IPS-11a (cell line): ENCODE measurements around the gene MTHFD2.
"Not testable (repeated sequence)": the region's sequence is repeated elsewhere in the genome, so short reads cannot be mapped to it uniquely, and the experiment has no call there.

Experiments
- H3K4me3 ChIP-seq: one replicate; pipeline ENCODE4 v1.5.1; 2013; ENCODE audit warnings: low read depth, low read length, control low read depth

The MTHFD2 gene

DNA sequence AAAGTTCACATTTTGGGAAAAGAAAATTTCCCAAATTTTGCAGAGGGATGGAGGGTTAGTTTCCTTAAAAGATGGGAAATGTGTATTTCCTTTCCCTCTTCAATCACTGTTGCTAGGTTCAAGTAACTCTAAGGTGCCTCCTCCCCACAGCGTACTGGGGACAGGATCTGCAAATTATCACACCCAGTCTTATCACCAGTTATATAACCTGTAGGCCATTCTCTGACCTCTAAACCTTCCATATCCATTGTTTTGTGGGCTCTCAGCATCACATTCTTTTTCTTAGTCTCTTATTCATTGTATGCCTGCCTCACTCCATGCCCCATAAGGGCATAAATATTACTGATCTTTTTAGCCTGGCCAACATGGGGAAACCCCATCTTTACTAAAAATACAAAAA, 3.6 kb upstream of the MTHFD2 start:
- H3K4me3 ChIP-seq, result no peak overlapping the region

GRCh38 chr2:74197049-74197448, 1.4 kb upstream of the MTHFD2 start:
- no peak overlapping the region for H3K4me3 ChIP-seq

DNA sequence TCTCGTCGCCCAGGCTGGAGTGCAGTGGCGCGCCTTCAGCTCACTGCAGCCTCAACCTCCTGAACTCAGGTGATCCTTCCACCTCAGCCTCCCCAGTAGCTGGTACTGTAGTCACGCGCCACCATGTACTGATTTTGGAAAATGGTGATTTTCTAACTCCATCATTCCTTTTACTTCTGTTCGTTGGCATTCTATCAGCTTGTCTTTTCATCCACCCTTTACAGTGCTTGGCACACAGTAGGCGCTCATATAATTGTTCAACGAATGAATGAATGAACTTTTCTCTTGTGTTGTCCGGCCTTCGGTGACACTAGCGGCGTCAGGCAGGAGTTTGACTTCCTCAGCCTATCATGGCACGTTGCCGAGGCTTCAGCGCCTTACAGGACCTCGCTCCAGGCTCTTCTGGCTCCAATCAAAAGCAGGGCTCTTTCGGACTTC, 373 bp upstream of the MTHFD2 start:
- H3K4me3 ChIP-seq, result peak overlapping the region; percentile 95

DNA sequence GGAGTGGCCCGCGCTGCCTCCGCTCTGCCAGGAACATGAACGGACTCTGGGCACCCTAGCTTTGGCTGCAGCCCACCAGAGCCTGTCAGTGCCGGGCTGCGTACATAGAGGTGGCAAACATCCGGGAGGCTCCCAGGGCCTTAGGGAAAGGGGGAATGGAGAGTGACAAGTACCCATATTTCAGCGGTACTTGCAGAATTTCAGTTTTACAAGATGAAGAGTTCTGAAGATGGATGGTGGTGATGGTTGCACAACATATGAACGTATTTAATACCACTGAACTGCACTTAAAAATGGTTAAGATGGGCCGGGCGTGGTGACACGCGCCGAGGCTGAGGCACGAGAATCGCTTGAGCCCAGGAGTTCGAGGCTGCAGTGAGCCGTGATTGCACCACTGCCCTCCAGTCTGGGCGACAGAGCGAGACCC, 873 bp downstream of the MTHFD2 start:
- H3K4me3 ChIP-seq, result peak overlapping the region; percentile 95

- H3K4me3 ChIP-seq, result peak overlapping the region; percentile 95
Measured at GRCh38 chr2:74199871-74200305, 1.5 kb downstream of the MTHFD2 start.

GRCh38 chr2:74201196-74201595, 2.8 kb downstream of the MTHFD2 start:
- H3K4me3 ChIP-seq, result peak overlapping the region; percentile 2

GRCh38 chr2:74201596-74201995, 3.2 kb downstream of the MTHFD2 start:
- H3K4me3 ChIP-seq, result peak overlapping the region; percentile 2

- H3K4me3 ChIP-seq, result no peak overlapping the region
Measured at GRCh38 chr2:74204436-74204835, 6.0 kb downstream of the MTHFD2 start.

DNA sequence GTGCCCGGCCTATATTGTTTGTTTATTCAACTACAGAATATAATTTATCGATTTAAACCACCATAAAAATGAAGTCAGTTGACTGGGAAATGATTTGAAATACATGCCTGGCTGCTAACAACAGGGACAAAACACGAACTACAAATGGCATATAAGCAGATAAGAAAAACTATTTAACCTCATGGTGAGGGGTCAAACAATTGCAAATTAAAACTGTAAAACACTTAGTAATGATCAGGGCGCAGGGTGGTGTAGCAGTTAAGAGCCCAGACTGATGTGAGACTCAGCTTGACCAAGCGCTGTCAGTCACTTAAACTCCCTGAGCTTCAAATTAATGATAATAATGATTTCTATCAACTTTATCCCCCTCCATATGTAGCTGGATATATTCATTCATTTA, 6.7 kb downstream of the MTHFD2 start:
- no peak overlapping the region for H3K4me3 ChIP-seq

DNA sequence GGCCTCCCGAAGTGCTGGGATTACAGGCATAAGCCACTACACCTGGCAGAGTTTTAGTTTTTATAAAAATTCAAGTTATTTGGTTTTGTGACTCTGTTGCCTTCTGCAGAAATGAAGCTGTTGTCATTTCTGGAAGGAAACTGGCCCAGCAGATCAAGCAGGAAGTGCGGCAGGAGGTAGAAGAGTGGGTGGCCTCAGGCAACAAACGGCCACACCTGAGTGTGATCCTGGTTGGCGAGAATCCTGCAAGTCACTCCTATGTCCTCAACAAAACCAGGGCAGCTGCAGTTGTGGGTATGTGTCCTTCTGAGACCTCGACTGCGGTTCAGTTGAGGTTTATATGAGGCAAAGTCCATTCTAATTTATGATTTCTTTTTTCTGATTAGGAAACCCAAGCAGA, 7.2 kb downstream of the MTHFD2 start:
- no peak overlapping the region for H3K4me3 ChIP-seq

DNA sequence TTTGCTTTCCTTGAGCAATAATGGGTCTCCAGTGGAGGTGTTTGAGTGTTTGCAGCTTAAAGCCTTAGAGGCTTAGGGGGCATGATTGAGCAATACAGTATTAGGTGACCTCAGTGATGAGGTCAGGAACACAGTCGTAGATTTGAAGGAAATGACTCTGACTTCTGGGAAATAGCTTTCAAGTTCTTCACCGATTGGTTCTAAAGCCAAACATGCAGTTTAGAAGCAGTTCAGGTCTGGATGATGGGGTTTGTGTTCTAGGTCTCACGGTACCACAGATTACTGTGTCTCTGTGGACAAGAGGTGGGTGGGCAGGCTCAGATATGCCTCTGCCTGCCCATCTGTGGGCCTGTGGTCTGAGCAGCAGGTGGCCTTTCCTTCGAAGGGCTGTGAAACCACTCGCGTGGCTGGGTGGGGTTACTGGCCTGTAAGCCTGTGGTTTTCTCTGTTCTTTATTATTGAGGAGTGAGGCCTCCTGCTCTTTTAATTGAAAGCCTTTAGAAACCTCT, 7.8 kb downstream of the MTHFD2 start:
- H3K4me3 ChIP-seq, result no peak overlapping the region

- H3K4me3 ChIP-seq, result no peak overlapping the region
Measured at GRCh38 chr2:74212702-74213410, 14.4 kb downstream of the MTHFD2 start.

DNA sequence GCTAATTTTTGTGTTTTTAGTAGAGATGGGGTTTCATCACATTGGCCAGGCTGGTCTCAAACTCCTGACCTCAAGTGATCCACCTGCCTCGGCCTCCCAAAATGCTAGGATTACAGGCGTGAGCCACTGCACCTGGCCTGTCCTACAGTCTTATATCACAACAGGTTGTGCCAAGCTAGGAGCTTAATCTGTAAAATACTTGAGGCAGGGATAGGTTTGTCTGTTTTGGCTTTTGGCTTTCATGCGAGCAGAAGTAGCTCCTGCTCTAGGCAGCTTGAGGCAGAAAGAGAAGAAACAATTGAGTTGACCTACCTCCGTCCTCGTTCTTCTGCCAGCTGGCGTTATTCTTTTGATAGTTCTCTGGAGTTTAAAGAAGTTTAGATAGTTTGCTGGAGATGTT, 17.4 kb downstream of the MTHFD2 start:
- H3K4me3 ChIP-seq, result not testable (repeated sequence)

GRCh38 chr2:74216642-74217041, 18.2 kb downstream of the MTHFD2 start:
- H3K4me3 ChIP-seq, result no peak overlapping the region

DNA sequence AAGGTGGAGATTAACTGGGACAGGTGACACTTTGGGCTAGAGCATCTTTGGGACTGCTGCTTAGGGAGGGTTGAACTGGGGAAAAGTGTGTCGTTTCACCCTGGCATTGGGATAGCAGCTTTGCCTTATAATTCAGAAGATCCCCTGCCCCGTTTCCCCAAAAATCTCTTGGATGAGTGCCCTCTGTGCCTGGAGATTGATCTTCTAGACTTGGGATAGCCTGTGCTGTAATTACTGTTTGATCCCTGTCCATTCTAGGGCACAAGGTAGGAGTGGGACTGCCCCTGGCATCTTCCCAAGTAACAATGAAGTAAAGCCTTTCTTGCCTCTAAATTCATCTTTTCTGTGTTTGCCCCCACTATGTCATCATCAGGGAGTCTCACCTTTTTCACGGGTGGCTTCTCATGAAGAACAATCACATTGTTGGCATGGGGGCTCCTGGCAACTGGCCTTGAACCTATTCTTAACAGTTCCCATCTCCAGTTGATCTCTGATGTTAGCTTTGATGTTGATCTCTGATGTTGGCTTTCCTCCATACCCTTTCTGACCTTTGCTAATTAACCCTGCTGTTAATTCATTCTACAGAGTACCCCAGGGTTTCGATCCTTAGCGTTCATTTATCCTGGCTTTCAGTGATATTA, 21.6 kb downstream of the MTHFD2 start:
- no peak overlapping the region for H3K4me3 ChIP-seq

DNA sequence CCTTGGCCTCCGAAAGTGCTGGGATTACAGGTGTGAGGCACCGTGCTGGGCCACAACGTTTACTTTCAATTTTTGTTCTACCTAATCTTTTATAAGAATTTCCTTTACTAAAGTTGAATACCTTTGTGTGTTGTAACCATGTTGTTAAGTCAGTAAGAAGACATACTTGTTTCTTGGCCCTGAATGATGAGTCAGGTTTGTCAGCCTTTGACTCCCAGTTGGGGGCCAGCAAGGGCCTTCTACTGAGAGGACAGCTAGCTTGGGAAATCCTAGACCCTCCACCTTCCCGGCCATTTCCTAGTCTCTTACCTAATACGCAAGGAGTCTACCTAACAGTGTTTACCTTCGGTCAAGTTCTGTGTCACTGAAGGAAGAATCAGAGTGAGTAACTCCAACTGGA, 22.7 kb downstream of the MTHFD2 start:
- no peak overlapping the region for H3K4me3 ChIP-seq

- no peak overlapping the region for H3K4me3 ChIP-seq
Measured at GRCh38 chr2:74221604-74222299, 23.3 kb downstream of the MTHFD2 start.

DNA sequence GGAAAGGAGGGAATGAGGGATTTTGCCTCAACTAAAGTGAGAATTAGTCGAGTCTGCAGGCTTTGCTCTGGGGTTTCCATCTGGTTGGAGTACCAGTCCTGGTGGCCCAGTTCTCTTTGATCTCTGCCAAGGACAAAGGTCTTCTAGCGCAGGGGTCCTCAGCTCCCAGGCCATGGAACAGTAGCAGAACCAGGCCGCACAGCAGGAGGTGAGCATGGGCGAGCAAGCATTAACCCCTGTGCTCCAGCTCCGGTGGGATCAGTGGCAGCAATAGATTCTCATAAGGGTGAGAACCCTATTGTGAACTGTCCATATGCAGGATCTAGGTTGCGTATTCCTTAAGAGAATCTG, 23.9 kb downstream of the MTHFD2 start:
- H3K4me3 ChIP-seq, result no peak overlapping the region

DNA sequence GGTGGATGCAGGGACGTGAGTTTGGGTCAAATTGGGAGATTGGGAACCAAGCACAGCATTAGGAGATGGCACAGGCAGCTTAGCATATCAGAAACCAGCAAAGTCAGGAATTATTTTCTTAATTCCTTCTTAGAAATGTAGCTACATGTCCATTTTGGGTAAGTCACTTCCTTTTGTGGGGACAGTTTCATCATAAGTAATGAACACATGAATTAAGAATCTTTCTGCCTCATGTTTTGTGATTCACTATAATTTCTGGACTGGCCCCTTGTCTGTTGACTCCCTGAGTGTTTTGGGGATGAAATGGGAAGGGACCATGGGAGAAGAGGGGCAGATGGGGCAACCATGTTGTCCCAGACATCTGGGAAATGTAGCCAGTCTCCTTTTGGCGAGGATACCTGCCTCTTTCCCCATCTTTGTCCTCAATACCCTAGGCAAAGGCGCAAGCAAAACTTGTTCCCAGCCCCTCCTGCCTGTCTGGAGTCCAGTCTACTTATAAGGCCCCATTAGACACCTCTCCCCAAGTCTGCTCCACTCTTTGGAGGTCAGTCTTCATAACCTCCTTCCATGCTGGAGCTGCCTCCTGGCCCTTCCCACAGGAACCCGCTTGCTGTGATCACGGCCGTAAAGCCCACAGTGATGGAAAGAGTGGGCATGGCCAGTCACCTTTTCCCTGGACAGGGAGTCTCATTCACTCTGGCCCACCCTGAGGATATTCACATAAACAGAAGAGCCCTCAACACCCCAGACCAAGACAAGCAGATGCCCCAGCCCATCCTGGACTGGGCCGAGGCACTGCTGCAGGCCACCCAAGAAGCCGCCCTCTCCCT, 25.7 kb downstream of the MTHFD2 start:
- H3K4me3 ChIP-seq, result no peak overlapping the region

- no peak overlapping the region for H3K4me3 ChIP-seq
Measured at GRCh38 chr2:74225698-74226459, 27.5 kb downstream of the MTHFD2 start.
